Neural cell (in vitro differentiated cells): ENCODE data around the gene SH3RF2.

ENCODE experiments used
- EZH2 ChIP-seq: fragments of 200-600, 300-800 bp; shearing (Covaris generic), sonication (generic); IDR thresholded peaks from 2 replicates; pipeline ENCODE4 v1.6.1; 2014; ENCODE audit warnings: antibody characterized with exemption, low read length, borderline replicate concordance, mild to moderate bottlenecking; ENCODE audit not compliant: insufficient read depth, poor library complexity, severe bottlenecking
- TF ChIP-seq, protein P1 (sequence below): fragments of 450-650 bp; IDR thresholded peaks from 2 replicates; pipeline ENCODE4 v1.5.1; 2014; ENCODE audit warnings: antibody characterized with exemption, mild to moderate bottlenecking, moderate library complexity; ENCODE audit not compliant: poor library complexity, severe bottlenecking

DNA sequence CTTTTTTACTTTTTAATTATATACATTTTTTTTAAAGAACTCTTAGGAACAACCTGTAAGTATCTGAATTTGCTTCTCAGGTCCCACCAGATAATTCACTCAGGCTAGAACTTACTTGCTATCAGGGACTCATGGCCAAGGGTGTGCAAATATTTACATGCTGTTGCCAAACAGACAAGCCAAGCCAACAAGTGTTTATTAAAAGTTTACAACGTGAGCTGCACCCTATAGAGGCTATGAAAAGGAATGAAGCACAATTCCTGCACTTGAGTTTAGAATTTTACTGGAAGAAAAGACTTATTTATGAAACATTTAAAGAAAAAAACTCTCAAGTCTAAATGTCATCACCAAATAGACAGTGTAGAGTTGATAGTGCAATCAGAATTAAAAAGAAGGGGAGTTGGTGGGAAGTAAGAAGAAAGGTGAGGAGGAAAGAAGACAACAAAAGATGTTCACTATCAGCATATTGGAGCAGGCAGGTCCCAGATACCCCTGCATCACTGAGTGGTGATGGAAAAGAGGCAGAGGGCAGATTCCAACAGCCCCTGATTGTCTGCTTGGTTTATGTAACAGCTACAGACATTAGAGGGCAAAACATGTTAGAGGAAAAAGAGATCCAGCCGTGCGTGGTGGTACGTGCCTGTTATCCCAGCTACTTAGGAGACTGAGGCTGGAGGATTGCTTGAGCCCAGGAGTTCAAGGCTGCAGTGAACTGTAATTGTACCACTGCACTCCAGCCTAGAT lies 32.8 kb downstream of the SH3RF2 start:
- no peak for TF ChIP-seq EZH2
- TF ChIP-seq, protein P1, sequence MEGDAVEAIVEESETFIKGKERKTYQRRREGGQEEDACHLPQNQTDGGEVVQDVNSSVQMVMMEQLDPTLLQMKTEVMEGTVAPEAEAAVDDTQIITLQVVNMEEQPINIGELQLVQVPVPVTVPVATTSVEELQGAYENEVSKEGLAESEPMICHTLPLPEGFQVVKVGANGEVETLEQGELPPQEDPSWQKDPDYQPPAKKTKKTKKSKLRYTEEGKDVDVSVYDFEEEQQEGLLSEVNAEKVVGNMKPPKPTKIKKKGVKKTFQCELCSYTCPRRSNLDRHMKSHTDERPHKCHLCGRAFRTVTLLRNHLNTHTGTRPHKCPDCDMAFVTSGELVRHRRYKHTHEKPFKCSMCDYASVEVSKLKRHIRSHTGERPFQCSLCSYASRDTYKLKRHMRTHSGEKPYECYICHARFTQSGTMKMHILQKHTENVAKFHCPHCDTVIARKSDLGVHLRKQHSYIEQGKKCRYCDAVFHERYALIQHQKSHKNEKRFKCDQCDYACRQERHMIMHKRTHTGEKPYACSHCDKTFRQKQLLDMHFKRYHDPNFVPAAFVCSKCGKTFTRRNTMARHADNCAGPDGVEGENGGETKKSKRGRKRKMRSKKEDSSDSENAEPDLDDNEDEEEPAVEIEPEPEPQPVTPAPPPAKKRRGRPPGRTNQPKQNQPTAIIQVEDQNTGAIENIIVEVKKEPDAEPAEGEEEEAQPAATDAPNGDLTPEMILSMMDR: no peak
